Stimulated activated CD4-positive, alpha-beta T cell treated with anti-CD3 and anti-CD28 coated beads, Interleukin-2, amount 100 ng/mL, for 4 hours (primary cell): ENCODE data around the gene IKZF2.

Experiments
- DNase-seq: peaks from one replicate; pipeline ENCODE4 v3.0.0-alpha.2; 2020; ENCODE audit warnings: low read depth

Gene IKZF2

DNA sequence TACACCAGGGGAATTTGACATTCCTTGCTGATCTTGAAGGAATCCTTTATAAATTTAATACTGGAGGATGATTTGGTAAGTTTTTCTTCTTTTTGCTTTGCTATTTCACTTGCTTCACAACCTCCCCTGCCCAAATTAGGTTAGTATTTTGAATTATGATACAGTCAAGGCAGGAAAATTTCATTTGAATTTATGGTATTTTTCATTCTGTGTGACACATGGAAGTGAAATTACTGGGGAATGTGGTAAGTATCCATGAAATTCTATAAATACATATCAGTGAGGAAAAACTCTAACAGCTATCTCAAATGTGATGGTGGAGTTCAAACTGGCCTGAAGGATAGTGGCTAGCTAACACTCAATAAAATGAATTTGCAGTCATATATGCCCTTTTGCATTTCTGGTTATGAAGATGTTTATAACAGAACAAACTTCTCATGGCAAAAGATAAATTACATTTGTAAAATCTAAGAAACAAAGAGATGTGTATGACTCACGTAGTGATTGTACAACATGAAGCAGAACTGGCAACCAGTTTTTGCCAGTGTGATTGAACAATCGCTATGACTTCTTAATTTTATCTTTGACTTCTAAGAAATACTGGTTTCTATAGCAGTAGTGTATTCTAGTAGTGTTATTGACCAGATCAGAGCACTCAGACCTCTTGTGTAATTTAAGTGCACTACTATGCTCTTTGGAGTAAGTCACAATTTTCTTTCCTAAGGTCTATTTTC, 152.6 kb downstream of the IKZF2 start:
- DNase-seq: no peak

DNA sequence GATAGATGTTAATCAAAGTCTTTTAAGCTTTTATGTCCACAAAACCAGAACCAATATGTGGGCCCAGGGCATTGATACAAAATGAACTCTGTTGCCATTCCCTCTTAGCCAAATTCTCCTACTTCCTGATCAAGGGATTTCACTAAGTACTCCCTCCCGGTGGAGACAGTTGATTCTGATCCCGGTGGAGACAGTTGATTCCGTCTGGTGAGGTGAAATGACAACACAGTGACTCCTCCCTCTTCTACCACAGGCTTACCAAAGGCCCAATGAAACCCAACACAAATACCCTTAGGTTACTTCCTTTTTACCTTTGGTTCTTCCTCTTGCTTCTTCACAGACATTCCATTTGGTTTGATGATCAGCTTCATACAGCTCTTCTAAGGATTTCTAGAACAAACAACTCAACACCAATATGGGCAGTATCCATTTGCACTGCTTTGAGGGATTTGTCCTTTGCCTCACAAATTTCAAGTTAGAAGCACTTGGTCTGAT, 153.8 kb downstream of the IKZF2 start:
- no peak for DNase-seq

DNA sequence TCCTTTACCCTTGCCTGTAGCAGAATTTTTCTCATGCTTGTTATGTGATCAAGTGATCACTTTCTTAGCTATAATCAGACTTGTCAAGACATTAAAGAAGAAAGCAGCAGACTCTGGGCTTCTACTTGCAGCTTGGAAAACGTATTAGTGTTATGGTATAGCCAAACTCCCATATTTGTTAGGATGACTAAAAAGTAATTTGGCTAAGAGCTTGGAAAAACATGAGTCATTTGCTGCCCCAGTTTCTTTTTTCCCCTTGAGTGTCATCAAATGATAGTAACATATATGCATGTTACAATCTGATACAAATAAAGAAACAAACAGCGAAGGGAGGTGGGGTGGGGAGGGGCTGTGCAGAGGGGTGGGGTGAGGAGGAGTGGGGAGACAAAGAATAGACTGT, 155.5 kb downstream of the IKZF2 start:
- no peak for DNase-seq

DNA sequence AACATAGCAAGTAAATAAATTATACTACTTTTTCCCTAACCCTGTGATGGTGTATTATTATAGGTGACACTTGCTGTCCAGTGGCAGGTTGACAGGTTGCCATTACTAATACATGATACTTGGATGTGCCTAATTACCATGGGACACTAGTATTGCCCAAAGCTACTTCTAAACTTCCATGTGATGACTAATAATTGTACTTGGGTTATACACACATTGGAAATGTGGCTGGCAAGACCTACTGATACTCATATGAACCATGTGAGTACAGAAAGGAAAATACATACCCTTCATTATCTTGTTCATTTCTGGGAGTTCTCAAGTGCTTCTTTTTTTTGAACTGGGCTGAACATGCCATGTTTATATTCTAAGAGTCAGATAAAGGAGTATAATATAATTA, 156.4 kb downstream of the IKZF2 start:
- no peak for DNase-seq

DNA sequence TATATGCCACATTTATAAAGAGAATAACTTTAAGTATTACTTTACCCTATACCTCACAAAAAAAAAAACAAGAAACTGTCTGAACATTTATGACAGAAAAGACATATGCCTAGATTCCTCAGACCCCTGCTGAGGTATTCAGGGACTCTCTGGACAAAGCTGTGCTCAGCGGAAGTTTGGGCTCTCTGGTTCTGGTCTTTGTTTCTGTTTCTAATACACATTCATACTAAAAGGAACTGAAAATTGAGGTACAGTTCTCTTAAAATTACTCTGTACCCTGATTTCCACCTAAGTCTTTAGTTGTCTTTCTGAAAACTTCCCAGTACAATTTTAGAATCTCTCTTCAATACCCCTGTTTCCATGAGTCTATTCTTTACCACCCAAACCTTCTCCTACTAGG, 160.3 kb downstream of the IKZF2 start:
- DNase-seq: no peak

DNA sequence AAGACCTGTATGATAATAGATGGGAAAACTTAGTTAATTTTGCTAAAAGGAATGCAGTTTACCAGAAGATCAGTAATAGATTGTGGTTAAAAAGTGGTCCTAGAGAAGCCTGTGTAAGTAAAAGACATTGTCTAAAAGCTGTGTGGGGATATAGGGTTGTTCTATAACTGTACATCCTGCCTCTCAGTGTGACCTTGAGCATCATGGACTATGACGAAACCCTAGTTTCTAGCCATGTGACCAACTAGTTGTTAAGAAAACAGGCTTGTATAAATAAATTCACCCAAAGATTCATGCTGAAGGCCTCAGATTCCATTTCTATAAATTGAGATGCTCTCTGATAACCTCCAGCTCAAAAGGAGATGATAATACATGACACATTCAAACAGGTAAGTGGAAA, 160.7 kb downstream of the IKZF2 start:
- DNase-seq: no peak

DNA sequence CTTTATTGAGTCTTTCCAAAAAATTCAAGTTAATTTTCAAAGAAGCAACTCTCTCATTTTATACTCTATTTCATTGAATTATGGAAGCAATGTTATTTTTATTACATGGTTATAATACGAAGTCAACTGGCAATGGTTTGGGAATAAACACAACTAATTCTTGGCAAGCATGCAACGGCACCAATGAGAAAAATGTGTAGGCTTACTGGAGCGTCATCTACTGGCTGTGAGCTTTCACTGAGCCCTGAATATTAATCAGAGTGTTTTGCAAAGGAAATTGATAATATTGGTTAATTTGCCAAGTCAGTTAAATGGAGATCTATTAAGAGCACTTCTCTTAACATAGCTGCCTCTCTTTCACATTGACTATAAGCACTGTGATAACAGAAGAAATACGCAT, 163.9 kb downstream of the IKZF2 start:
- no peak for DNase-seq

DNA sequence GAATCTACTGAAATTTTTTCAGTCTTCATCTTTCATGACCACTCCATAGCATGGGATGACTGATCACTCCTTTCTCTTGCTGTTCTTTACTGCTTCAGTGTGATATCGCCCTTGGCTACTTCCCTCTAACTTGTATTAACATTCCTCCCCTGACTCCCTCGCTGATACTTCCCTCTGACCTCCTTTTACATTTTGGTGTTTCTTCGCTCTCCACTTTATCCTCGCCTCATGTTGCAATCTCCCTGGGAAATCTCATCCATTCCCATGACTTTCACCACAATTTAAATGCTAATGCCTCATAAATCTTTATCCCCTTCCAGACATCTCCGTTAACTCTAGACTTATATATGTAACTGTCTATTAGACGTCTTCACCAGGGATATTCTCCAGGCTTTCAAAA, 167.3 kb downstream of the IKZF2 start:
- no peak for DNase-seq

DNA sequence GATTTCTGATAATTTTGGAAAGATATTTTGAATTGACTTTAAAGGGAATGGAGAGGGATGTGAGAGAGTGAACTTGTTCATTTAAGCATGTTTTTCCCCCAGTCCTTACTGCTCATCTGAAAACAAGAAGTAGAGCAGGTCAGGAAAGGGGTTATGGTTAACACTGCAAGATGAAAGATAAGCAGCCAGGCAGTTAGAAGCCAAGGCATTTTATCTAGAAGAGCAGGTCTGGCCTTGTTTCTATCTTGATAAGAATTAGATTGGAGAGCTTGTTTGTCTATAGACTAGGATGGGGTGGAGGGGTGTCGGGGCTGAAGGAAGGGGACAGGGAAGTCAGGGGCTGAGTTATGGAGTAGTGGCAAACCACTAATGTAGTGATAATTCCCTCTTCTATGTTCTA, 171.6 kb downstream of the IKZF2 start:
- no peak for DNase-seq

DNA sequence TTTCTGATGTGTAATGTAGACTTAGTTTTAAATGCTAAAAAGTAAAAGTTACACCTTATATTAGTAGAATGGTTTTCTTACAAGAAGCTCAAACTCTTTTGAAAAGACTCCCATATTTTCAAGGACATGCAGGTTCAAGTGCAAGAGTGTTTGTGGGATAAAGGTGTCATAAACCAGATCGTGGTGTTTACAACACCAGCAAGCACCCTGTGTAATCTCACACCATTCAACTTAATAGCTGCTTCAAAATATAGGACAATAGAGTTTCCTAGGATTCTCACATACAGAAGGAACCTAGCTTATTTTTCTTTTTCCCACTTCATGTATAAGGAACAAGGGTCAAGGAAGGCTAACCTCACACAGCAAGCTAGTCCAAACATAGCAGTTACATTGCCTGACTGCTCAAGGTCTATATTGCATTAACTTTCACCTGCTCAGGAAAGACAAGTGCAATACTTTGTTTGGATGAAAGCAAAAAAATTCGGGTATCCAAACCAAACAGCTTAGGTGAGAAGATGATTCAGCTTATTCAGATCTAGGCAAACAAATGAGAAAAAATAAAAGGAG, 172.3 kb downstream of the IKZF2 start:
- DNase-seq: no peak

DNA sequence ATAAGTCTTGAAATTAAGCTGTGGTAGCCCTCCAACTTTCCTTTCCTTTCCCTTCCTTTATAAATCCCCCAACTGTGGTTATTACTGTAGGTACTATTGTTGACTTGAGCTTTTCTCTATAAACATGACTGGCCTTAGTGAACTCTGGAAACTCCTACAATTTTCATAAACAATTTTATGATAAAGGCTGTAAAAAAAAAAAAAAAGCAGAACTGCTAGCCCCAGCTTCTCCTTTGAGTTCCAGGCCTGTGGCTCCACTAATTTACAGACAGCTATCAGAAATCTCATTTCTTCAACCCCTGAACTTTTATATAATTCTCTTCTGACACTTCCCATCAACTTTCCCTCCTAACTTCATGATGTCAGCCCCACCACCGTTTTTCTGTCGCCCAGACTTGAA, 174.3 kb downstream of the IKZF2 start:
- no peak for DNase-seq

DNA sequence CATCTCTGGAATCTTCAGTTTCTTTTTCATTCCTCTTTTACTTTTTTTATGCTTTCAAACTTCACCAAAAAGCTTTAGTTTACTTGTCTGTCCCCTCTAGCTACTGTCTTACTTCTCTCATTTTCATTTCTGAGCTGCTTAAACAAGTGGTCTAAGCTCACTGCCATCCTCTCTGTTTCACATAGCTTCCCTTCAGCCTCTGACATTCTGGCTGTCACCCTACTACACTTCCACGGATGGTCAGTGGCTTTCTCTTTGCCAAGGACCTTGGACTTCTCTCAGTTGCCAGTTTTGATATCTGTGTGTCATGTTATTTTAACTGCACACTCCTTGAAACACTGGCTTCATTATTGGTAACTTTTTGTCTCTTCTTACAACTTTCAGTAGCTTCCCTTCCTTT, 176.1 kb downstream of the IKZF2 start:
- no peak for DNase-seq

DNA sequence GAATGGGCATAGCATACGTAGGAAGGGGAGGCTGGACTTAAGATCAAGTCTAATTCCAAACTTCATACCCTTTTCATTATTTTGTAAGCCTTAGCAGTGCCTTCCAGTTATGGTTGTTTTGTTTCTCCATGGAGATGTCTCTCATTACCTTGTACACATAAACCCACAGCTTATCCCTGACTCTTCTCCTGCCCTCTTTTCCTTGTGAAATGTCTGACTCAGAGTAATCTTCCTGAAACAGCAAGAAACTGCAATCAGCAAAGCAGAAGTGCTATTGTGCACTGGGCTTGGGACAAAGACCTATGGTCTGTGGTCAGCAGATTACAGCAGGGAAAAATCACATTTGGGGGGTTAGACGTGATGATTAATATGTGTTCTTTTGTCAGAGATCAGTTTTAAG, 176.7 kb downstream of the IKZF2 start:
- no peak for DNase-seq

DNA sequence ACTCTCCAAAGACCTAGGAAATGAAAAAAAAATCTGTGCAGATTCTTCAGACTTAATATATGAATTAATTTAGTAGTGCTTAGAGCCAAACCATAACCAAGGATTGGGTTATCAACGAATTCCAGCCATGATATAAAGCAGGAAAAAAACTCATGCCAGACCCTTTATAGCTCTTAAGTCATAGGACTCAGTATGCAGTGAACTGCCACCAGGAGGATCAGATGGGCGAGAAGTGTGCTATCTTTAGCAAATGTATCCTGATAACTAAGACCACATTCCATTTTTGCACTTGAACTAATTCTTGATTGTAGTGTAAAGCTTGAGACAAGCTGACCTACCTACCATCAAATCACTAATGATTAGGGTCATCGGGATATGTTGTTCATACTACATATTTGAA, 178.1 kb downstream of the IKZF2 start:
- DNase-seq: no peak

DNA sequence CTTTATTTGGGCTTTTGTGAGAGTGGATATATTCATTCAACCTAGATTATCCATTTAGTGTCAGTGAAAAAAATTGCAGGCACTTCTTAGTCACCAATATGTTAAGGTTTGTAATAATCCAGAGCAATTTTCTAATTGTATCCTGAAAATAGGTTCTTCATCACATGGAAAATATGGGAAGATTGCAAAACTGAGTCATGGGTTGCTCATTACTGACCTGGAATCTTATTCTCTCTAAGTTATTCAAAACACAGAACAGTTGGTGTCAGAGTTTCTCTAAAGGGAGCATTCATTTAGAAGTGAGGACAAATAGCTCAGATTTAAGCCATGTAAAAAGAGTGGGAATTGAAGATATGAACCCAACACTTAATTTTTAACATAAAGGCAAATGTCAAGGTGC, 181.3 kb downstream of the IKZF2 start:
- DNase-seq: no peak

DNA sequence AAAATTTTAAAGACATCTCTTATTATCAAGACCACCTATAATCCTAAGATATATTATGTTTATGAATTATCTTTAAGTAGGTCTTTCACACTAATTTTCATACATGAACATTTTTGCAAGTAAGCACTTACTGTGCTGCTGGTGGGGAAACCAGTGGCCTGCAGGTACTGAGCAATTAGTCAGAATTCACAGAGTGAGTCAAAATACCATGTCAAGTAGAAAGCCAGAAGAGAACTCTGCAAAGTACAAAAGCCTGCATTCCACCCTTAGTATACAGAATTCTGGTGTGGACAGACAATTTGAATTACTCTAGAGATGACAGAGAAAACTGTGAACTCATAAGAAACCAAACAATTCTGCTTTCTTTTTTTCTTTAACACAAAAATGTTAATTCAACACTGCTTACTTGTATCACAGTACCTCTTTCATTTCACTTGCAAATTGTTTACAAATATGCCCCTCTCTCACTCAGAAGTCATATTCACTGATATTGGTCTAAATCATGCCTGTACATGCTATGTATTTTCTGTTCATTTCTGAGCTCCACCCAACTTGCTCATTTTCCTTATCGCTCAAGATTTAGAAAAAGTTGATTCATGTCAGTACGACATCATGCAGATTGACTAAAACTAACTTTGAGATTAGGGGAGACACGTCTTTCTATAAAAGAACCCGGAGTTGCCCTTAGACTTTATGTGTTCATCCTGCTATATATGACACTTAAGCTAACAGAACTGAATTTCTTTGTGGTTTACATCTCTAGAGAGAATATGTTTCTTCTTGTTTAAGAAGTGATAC, 182.9 kb downstream of the IKZF2 start:
- DNase-seq: no peak

DNA sequence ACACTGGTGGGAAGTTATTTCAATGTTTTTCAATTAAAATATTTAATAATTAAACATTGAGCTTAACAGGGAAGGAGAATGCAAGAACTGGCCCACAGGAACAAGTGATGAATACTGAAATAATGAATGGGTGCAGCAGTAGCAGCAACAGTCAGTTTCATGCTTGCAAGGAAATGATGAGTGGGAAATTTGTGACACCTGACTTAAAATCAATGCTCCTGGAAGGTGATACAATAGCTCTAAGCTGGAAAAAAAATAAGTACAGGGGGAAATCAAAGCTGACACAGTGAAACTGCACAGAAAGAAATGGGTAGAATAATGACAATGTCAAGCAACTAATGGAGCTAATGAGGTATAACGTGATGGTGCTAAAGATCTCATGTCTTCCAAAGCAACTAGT, 184.5 kb downstream of the IKZF2 start:
- no peak for DNase-seq

DNA sequence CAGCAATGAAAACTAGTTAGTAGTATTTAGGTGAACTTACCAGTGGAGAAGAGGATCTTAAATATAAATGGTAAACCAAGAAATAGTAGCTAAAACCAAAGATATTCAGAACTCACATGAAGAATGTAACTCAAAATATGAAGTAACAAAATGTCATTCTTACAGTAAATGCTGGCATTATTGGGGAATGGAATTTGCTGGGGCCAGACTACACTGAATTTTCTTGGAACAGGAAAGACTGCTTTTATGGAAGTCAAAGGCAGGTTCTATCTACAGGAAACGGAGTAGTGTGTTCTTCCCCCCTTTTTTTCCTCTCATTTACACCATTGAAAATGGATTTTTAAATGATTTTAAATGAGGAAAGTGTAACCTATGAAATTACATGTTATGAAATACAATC, 188.7 kb downstream of the IKZF2 start:
- no peak for DNase-seq

DNA sequence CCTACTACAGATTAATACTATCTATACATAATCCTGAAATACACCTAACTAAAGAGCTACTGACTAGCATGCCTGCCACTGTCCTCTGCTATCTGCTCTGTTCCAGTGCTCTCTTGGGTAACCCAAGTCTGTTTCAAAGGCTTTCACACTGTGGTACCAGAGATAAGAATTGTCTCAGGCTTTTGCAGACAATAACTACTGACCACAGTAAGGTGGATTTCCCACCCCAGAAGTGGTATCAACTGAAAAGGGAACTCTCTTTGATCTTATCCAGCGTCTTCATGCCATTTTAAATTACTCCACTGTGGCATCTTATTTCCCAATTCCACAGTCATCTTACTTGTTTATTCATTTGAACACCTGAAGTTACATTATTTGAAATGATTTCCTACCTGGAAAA, 190.2 kb downstream of the IKZF2 start:
- no peak for DNase-seq

DNA sequence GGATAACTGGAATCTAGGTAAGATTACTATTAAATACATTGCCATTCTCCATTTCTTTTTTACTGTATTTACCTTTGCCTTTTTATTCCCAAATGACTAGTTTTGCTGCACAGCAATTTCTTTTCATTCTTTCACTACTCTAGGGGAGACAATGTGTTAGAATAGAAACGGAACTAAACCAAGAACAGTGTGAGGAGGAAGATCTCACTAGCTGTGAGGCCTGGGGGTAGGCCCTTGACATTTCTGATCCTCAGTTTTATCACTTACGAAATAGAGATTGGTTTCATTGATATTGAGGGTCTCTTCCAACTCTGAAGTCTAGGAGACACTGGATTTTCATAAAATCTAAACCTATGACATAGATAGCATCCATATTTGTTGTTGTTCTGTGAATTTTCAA, 191.1 kb downstream of the IKZF2 start:
- DNase-seq: no peak

DNA sequence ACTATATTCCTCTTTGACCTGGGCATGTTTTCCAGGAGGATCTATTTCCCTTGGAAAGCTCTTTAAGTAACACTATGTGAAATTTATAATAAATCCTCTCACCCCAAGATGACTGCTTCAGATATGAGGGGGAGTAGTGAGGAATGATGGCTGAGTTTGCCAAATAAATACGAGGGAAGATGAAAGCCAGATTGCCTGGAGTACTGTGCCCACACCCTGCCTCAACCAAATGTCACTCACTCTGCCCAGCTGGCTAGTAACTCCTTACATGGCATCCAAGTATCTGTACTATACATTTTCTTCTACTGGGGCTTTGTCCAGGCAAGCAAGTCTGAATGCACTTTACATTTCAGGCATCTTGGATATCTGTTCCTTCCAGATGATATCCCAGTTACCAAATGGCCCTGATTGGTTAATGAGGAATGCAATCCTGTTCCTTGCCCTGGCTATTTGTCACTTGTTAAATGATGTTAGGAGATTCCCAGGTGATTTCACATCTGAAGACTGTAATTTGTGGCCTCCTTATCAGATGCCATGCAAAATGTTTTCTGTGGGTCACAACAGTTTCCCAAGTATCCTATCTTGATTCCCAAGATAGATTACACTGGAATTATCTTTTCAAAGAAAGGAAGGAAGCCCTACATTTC, 191.8 kb downstream of the IKZF2 start:
- no peak for DNase-seq

DNA sequence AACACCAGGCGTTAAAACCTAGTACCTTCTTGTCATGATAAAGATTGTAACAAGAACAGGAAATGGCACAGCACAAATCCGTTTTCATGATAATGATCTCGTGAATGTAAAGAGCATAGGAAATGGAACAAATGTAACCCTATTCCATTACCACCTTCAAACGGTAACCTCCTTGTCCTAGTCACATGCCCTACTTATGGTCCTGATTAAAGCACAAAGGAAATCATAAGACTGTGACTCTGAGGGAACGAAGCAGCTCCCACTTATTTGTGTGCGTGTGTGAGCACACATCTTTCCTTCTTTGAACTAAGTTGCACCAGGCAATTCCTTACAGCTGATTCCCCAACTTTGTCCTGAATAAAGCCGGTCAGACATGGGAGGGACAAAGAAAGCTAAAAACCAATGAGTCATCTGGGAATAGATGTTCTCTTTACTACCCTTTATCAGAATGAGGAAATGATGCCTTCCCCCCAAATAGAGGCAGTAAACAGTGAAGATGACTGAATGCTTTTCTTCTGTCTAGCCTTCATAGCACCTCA, 192.6 kb downstream of the IKZF2 start:
- no peak for DNase-seq

DNA sequence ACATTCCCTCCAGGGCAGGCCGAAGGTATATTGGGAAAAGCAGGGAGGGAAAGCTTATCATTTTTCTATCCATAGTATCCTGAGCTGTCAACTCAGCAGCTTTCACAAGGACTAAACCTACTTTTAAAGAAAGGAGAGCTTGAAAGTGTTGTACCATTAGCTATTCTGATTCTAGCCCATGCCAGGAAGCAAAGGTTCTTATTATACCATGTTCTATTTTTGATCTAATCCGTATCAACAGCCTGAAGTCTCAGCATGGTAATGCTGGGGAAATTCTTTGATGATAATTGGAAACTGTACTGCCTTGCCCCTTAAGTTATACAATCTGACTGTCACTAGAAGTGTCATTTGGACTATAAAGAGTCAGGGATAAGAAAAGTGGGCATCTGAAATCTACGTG, 193.3 kb downstream of the IKZF2 start:
- DNase-seq: no peak
